HUES48 (cell line): Measurements from ENCODE around the gene HMGN1.
A peak's percentile ranks its signal among the peaks of the same experiment; 100 is the strongest.

Experiments used
- H3K27ac ChIP-seq: one replicate; pipeline ENCODE4 v1.7.0; 2013; ENCODE audit warnings: low read depth, low read length, inconsistent platforms
- H3K27me3 ChIP-seq: 2 replicates; pipeline ENCODE4 v1.6.1; 2013; ENCODE audit warnings: mild to moderate bottlenecking, low read length; ENCODE audit not compliant: control insufficient read depth, insufficient read depth
- H3K36me3 ChIP-seq: 2 replicates; pipeline ENCODE4 v1.6.1; 2013; ENCODE audit warnings: low read length; ENCODE audit not compliant: control insufficient read depth, insufficient read depth
- H3K4me1 ChIP-seq: 2 replicates; pipeline ENCODE4 v1.6.1; 2013; ENCODE audit warnings: mild to moderate bottlenecking, low read length; ENCODE audit not compliant: control insufficient read depth, insufficient read depth
- H3K4me3 ChIP-seq: 2 replicates; pipeline ENCODE4 v1.5.1; 2013; ENCODE audit warnings: mild to moderate bottlenecking, low read depth, low read length
- H3K9ac ChIP-seq: 2 replicates; pipeline ENCODE4 v1.6.1; 2013; ENCODE audit warnings: mild to moderate bottlenecking, low read depth, low read length, moderate library complexity
- H3K9me3 ChIP-seq: 2 replicates; pipeline ENCODE4 v1.6.1; 2013; ENCODE audit warnings: low read length; ENCODE audit not compliant: control insufficient read depth, insufficient read depth

HMGN1 gene

GRCh38 chr21:39347537-39347936, 1.4 kb downstream of the HMGN1 start:
- Histone ChIP-seq H3K36me3 (peaks cover 52% of the 10 kb centered on the region), H3K9me3 (no peaks in the 10 kb centered on the region), H3K9ac (peak overlapping the region; percentile 95), H3K27me3 (no peaks in the 10 kb centered on the region), H3K27ac (peak overlapping the region; percentile 98), H3K4me1 (peaks cover 37% of the 10 kb centered on the region), H3K4me3 (peak overlapping the region; percentile 97)

DNA sequence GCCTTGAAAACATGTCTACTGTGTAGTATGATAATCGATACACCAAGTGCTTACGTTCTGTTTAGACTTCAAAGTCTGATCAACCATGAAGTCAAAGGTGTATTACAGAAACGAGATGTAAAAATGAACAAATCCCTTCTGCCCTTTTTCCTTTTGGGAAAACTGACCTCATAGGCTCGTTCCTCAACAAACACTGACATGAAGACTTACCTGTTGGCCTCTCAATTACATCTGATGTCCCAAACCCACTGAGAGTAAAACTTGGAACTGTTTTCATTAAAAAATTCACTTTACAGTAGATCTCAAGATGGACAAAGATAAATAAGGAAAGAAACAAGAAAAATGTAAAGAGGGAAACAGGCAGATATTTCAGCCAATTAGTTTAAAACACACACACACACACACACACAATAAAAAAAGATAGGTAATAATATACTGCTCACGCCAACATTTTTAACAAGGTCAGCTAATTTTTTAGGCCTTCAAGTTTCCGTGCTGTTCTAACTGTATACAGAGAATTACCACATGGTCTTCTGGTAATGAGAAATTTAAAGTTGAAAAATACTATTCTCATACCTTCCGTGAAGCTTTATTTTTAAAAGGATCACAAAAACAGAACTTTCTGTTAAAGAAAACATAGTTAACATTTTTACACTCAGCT, 2.1 kb downstream of the HMGN1 start:
- H3K27me3 ChIP-seq = no peaks in the 10 kb centered on the region
- peak overlapping the region; percentile 97 for H3K4me3 ChIP-seq
- no peak overlapping the region for H3K27ac ChIP-seq
- H3K4me1 ChIP-seq = peaks cover 37% of the 10 kb centered on the region
- peaks cover 59% of the 10 kb centered on the region for H3K36me3 ChIP-seq
- H3K9ac ChIP-seq = 0 out of 2 replicates have a peak overlapping the region, but pooled peaks have one; percentile 95
- H3K9me3 ChIP-seq = no peaks in the 10 kb centered on the region

GRCh38 chr21:39346206-39346605, 2.7 kb downstream of the HMGN1 start:
- H3K27ac ChIP-seq = no peak overlapping the region
- H3K4me3 ChIP-seq = peak overlapping the region; percentile 97
- H3K9ac ChIP-seq = no peak overlapping the region
- peaks cover 37% of the 10 kb centered on the region for H3K4me1 ChIP-seq
- H3K36me3 ChIP-seq = peaks cover 65% of the 10 kb centered on the region
- H3K9me3 ChIP-seq = no peaks in the 10 kb centered on the region
- no peaks in the 10 kb centered on the region for H3K27me3 ChIP-seq

DNA sequence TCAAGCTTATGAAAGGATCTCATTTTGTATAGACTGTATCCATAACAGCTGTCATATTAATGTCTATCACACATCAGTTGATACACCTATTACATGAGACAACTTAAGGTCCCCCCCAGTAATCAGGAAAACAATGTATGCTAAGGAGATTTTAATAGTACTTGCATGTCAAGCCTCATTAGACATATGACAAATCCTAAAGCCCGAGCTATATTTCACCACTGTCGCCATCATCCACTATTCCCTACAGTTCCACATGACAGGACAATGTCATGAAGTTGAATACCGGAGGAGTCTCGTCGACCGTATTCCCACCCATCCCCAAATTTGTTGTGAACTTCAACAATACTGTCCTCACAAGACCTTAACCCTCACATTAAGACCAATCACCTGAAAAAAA, 3.4 kb downstream of the HMGN1 start:
- Histone ChIP-seq H3K36me3 (peaks cover 70% of the 10 kb centered on the region), H3K4me1 (peaks cover 31% of the 10 kb centered on the region), H3K27me3 (no peaks in the 10 kb centered on the region), H3K9me3 (no peaks in the 10 kb centered on the region), H3K4me3 (peak overlapping the region; percentile 97; the same call in 1 of the 2 replicates), H3K9ac (no peak overlapping the region), H3K27ac (no peak overlapping the region)

- H3K4me3 ChIP-seq = 0 out of 2 replicates have a peak overlapping the region, but pooled peaks have one; percentile 97
- no peak overlapping the region for H3K9ac ChIP-seq
- H3K36me3 ChIP-seq = peaks cover 70% of the 10 kb centered on the region
- H3K27ac ChIP-seq = no peak overlapping the region
- peaks cover 27% of the 10 kb centered on the region for H3K4me1 ChIP-seq
- no peaks in the 10 kb centered on the region for H3K9me3 ChIP-seq
- no peaks in the 10 kb centered on the region for H3K27me3 ChIP-seq
Measured at GRCh38 chr21:39344848-39345247, 4.0 kb downstream of the HMGN1 start.

DNA sequence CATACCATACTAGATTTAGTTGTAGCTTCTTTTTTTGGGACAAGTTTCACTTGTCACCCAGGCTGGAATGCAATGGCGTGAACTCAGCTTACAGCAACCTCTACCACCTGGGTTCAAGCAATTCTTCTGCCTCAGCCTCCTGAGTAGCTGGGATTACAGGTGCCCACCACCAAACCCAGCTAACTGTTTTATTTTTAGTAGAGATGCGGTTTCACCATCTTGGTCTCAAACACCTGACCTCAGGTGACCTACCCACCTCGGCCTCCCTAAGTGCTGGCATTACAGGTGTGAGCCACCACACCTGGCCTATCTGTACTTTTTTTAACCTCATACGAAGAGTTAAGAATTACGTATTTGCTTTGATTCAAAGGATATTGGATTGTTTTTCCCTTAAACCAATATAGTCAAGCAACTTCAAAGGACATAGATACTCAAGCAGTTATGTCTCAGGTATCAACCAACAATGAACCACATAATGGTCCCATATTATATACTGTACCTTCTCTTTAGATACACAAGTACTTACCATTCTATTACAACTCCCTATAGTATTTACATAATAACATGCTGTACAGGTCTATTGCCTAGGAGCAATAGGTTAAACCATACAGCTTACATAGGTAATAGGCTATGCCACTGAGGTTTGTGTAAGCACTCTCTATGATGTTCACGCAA, 7.5 kb downstream of the HMGN1 start:
- Histone ChIP-seq H3K4me1 (peaks cover 19% of the 10 kb centered on the region), H3K27me3 (no peaks in the 10 kb centered on the region), H3K4me3 (no peak overlapping the region), H3K27ac (no peak overlapping the region), H3K36me3 (peaks cover 54% of the 10 kb centered on the region), H3K9me3 (no peaks in the 10 kb centered on the region), H3K9ac (no peak overlapping the region)

DNA sequence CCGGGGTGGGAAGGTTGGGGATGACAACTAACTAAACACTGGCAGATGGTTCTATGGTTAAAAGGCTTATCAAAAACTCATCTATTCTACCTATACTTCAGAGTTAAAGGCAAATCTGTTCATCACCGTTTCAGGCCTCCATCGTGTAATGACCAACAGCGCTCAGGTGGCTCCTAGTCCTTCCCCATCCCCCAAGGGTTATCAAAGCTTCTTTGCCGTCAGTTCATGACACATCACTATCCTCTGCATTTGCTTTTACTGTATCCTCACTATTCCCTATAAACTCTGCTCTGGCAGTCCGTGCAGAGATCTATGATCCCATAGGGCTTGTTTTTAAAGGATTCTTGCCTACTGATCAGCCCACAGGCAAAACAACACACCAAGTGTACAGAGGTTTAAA, 8.2 kb downstream of the HMGN1 start:
- Histone ChIP-seq H3K27me3 (no peaks in the 10 kb centered on the region), H3K36me3 (peaks cover 47% of the 10 kb centered on the region), H3K9me3 (no peaks in the 10 kb centered on the region), H3K9ac (no peak overlapping the region), H3K27ac (no peak overlapping the region), H3K4me1 (peaks cover 12% of the 10 kb centered on the region), H3K4me3 (no peak overlapping the region)

GRCh38 chr21:39339231-39339630, 9.7 kb downstream of the HMGN1 start:
- H3K9me3 ChIP-seq = no peaks in the 10 kb centered on the region
- no peak overlapping the region for H3K9ac ChIP-seq
- H3K27ac ChIP-seq = no peak overlapping the region
- H3K4me3 ChIP-seq = no peak overlapping the region
- H3K4me1 ChIP-seq = 0 out of 2 replicates have a peak, but pooled peaks cover 3% of the 10 kb centered on the region
- H3K36me3 ChIP-seq = peaks cover 32% of the 10 kb centered on the region
- no peaks in the 10 kb centered on the region for H3K27me3 ChIP-seq

DNA sequence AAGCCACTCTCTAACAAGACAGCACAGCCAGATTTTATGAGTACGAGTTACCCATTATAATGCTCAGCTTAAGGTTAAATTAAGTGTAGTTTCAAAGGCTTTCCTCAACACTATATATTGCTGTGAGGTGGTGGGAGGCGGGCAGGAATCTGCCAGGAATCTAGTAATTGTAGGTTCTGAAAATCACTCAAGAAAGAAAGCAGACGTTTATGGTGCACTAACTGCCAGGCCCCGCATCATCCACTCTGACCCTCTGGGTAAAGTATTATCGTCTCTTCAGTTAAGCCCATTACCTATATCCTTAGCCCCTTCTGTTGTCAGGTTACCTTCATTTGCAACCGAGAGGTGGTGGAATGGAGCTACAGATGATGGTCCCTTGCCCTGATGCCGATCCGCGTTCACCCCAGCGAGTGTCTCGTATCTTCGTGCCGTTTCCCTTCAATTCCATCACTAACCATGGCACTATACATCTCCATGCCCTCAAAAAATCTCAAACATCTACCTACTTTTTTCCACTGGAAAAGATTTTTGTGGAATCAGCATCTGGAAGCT, 12.4 kb downstream of the HMGN1 start:
- Histone ChIP-seq H3K9me3 (no peaks in the 10 kb centered on the region), H3K9ac (no peak overlapping the region), H3K36me3 (peaks cover 8% of the 10 kb centered on the region), H3K4me3 (no peak overlapping the region), H3K27me3 (no peaks in the 10 kb centered on the region), H3K4me1 (peaks cover 7% of the 10 kb centered on the region; the same call in 1 of the 2 replicates), H3K27ac (no peak overlapping the region)

DNA sequence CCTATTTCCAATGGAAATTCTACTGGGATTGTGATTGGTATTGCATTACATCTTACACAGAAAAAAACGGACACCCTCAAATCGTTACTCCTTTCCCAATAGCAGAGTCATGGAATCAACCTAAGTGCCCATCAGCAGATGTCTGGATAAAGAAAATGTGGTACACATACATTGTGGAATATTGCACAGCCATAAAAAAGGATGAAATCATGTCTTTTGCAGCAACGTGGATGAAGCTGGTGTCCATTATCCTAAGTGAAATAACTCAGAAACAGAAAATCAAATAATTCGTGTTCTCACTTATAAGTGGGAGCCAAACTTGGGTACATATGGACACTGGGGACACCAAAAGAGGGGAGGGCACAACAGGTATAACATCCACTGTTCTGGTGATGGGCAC, 14.3 kb downstream of the HMGN1 start:
- Histone ChIP-seq H3K36me3 (no peaks in the 10 kb centered on the region), H3K9me3 (no peaks in the 10 kb centered on the region), H3K4me3 (no peak overlapping the region), H3K9ac (no peak overlapping the region), H3K27ac (no peak overlapping the region), H3K4me1 (peaks cover 7% of the 10 kb centered on the region; the same call in 1 of the 2 replicates), H3K27me3 (no peaks in the 10 kb centered on the region)

- no peak overlapping the region for H3K9ac ChIP-seq
- peaks cover 7% of the 10 kb centered on the region; the same call in 1 of the 2 replicates for H3K4me1 ChIP-seq
- no peak overlapping the region for H3K4me3 ChIP-seq
- no peaks in the 10 kb centered on the region for H3K27me3 ChIP-seq
- no peaks in the 10 kb centered on the region for H3K36me3 ChIP-seq
- H3K9me3 ChIP-seq = no peaks in the 10 kb centered on the region
- H3K27ac ChIP-seq = peak overlapping the region; percentile 42
Measured at GRCh38 chr21:39332175-39332574, 16.7 kb downstream of the HMGN1 start.
